ENCODE results near the gene ERCC3.

DNA sequence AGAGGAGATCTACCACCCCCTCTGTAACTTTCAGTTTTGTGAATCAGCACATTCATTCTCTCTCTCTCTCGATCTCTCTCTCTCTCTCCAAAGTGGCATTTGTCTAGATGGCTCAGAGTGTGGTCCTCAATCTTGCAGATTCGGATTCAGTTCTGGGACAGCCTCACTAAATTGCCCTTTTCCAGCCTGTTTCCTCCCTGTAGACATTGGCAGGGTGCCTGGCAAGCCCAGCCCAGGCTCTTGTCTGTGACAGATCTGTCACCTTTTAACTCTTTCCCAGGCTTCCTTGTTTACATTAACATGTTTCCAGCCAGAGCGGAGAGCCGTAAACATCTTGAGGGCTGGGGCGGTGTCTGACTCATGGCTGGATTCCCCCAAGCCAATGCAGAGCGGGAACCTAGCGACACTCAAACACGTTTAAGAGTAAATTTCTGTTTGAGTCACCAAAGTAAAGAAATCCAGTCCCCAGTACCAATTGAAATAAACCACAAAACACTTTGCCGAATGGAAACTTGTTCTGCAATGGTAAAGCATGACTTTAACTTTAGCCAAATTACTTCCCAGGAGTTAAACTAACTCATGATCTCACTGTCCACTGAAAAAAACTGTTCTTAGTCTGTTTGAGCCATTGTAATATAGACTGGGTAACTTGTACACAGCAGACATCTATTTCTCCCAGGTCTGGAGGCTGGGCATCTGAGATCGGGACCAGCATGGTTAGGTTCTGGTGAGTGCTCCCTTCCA, 67.3 kb downstream of the ERCC3 start:
- TF ChIP-seq EP300 (IDR thresholded peaks at IDR 0.05; ENCODE audit: borderline replicate concordance in 1 of 2, low read depth in 1 of 2, low read length in 1 of 2) (no peak), CTCF (IDR thresholded peaks at IDR 0.05) (no peak), YY1 (IDR thresholded peaks at IDR 0.05; ENCODE audit: low read depth) (no peak), SIN3A (IDR thresholded peaks at IDR 0.05; ENCODE audit: borderline replicate concordance, low read depth, low read length) (no peak), NRF1 (IDR thresholded peaks at IDR 0.05; ENCODE audit: low read depth, low read length) (no peak), RXRA (IDR thresholded peaks at IDR 0.05; ENCODE audit: borderline replicate concordance, low read depth) (no peak), RAD21 (IDR thresholded peaks at IDR 0.05; ENCODE audit: low read length) (no peak), POLR2AphosphoS5 (IDR thresholded peaks at IDR 0.05; ENCODE audit: low read depth, low read length) (no peak)
- TF ChIP-seq, protein P1, sequence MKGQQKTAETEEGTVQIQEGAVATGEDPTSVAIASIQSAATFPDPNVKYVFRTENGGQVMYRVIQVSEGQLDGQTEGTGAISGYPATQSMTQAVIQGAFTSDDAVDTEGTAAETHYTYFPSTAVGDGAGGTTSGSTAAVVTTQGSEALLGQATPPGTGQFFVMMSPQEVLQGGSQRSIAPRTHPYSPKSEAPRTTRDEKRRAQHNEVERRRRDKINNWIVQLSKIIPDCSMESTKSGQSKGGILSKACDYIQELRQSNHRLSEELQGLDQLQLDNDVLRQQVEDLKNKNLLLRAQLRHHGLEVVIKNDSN (IDR thresholded peaks at IDR 0.05; ENCODE audit: borderline replicate concordance, low read depth): no peak
